ENCODE results near the gene ZNF282.

GRCh38 chr7:149205690-149206381 lies 10.5 kb downstream of the ZNF282 start:
- no peak for TF ChIP-seq CTCF (IDR thresholded peaks at IDR 0.05 in 4 of 5, conservative IDR thresholded peaks at IDR 0.05 in 1 of 5)
- TF ChIP-seq POLR2A (IDR thresholded peaks at IDR 0.05), result no peak

Data from gastrocnemius medialis (tissue), 4 donors.